ENCODE measurements around the gene ARRDC2. TPM values are rescaled to one million over a fixed set of nuclear protein-coding genes. Genes with fewer than 3 reads are reported as not detected.
"Not testable (repeated sequence)": the region's sequence is repeated elsewhere in the genome, so short reads cannot be mapped to it uniquely, and the experiment has no call there.

ARRDC2 gene
- total RNA-seq, 2 experiments from 2014 or later: 29.1 TPM

GRCh38 chr19:17977488-17977887 is 30.5 kb upstream of the ARRDC2 start:
- no peak overlapping the region for H3K4me3 Mint-ChIP-seq

DNA sequence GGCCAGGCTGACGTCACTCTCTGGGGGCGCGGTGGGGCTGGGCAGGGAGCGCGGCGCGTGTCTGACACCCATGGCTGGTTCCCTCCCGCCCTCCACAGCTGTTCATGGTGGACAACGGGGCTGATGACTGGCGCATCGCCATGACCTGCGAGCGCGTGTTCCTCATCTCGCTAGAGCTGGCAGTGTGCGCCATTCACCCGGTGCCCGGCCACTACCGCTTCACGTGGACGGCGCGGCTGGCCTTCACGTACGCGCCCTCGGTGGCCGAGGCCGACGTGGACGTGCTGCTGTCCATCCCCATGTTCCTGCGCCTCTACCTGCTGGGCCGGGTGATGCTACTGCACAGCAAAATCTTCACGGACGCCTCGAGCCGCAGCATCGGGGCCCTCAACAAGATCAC is 26.4 kb upstream of the ARRDC2 start:
- ATAC-seq: no peak
- no peak for DNase-seq
- Mint-ChIP-seq H3K9me3 (no peaks in the 10 kb centered on the region), H3K27ac (no peak overlapping the region), H3K4me3 (no peak overlapping the region), H3K4me1 (ENCODE audit: low read depth) (no peaks in the 10 kb centered on the region), H3K27me3 (peaks cover 8% of the 10 kb centered on the region), H3K36me3 (ENCODE audit: low read depth) (no peaks in the 10 kb centered on the region)
- POLR2A ChIA-PET: no interaction called here
- TF ChIP-seq, protein P1, sequence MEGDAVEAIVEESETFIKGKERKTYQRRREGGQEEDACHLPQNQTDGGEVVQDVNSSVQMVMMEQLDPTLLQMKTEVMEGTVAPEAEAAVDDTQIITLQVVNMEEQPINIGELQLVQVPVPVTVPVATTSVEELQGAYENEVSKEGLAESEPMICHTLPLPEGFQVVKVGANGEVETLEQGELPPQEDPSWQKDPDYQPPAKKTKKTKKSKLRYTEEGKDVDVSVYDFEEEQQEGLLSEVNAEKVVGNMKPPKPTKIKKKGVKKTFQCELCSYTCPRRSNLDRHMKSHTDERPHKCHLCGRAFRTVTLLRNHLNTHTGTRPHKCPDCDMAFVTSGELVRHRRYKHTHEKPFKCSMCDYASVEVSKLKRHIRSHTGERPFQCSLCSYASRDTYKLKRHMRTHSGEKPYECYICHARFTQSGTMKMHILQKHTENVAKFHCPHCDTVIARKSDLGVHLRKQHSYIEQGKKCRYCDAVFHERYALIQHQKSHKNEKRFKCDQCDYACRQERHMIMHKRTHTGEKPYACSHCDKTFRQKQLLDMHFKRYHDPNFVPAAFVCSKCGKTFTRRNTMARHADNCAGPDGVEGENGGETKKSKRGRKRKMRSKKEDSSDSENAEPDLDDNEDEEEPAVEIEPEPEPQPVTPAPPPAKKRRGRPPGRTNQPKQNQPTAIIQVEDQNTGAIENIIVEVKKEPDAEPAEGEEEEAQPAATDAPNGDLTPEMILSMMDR (IDR thresholded peaks at IDR 0.05): no peak
- intact Hi-C loops (cut with micrococcal nuclease): no loop called here
- CTCF ChIA-PET: no interaction called here

More at GRCh38 chr19:17977488-17977887, 30.5 kb upstream of the ARRDC2 start:
- TF ChIP-seq, protein P1 (IDR thresholded peaks at IDR 0.05): no peak
- ATAC-seq (no peak), DNase-seq (no peak)
- ChIA-PET POLR2A (no interaction called here), CTCF (interaction anchor here (1.3 kb wide), 1 partner anchor 37 kb away, joined by 3 read pairs; no protein-coding TSS in a partner anchor)
- no peaks in the 10 kb centered on the region for H3K36me3 Mint-ChIP-seq (ENCODE audit: low read depth)
- H3K27ac Mint-ChIP-seq: no peak overlapping the region
- no peaks in the 10 kb centered on the region for H3K9me3 Mint-ChIP-seq
- intact Hi-C loops (cut with micrococcal nuclease): no loop called here
- peaks cover 6% of the 10 kb centered on the region for H3K27me3 Mint-ChIP-seq
- no peaks in the 10 kb centered on the region for H3K4me1 Mint-ChIP-seq (ENCODE audit: low read depth)

DNA sequence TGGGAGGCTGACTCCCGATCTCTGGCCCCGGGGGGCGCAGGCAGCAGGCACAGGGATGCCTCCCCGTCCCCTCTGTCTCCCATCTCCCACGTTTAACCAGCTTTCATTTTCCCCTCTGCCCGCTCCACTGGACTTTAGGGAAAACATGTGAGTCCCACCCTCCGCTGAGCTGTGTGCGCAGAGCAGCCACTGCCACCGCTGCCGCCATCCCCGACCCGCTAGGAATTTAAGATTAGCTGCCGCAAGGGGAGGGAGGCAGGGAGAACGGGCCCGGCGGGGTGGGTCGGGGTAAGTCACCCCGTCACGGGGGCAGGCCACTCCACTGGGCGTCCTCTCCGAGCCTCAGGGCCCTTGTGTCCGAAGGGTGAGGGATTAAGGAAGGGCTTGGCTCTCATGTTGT is 25.5 kb upstream of the ARRDC2 start:
- ATAC-seq: no peak
- no peaks in the 10 kb centered on the region for H3K36me3 Mint-ChIP-seq (ENCODE audit: low read depth)
- no peaks in the 10 kb centered on the region for H3K9me3 Mint-ChIP-seq
- no peak for DNase-seq
- peaks cover 8% of the 10 kb centered on the region for H3K27me3 Mint-ChIP-seq
- H3K27ac Mint-ChIP-seq: no peak overlapping the region
- POLR2A ChIA-PET: interaction anchor here (0.5 kb wide), 1 partner anchor 73 kb away, joined by 5 read pairs; no protein-coding TSS in a partner anchor
- TF ChIP-seq, protein P1 (IDR thresholded peaks at IDR 0.05): no peak
- no peaks in the 10 kb centered on the region for H3K4me1 Mint-ChIP-seq (ENCODE audit: low read depth)
- no peak overlapping the region for H3K4me3 Mint-ChIP-seq
- CTCF ChIA-PET: no interaction called here
- intact Hi-C loops (cut with micrococcal nuclease): no loop called here

DNA sequence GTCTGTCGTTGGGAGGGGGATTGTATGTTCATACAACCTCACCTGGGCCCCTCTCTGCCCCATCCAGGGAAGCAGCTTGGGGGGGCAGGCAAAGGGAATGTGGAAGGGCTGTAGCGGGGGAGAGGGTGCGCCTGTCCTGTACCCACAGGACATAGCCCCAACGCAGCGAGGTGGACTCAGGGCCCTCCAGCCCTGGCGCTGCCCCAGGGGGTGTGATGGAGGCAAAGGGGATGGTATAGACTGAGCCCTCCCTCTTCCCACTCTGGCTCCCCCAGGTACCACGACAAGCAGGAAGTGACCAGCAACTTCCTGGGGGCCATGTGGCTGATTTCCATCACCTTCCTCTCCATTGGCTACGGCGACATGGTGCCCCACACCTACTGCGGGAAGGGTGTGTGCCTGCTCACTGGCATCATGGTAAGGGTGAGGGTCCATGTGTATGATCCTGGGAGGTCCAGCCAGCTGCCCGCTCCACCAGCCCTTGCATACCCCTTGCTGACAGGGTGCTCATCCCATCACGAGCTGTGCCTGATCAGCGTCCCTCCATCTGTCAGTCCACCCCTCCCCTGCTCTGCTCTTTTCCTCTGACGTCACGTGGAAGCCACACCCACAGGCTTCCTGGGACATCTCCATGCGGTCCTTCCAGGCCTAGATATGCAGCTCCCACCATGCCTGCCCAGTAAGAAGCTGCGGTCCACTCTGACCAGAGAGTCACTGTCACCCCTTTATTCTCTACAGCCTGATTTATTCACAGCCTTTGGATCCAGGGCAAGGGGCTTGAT is 22.7 kb upstream of the ARRDC2 start:
- Mint-ChIP-seq H3K36me3 (ENCODE audit: low read depth) (no peaks in the 10 kb centered on the region), H3K9me3 (no peaks in the 10 kb centered on the region), H3K4me3 (no peak overlapping the region), H3K4me1 (ENCODE audit: low read depth) (no peaks in the 10 kb centered on the region), H3K27ac (no peak overlapping the region), H3K27me3 (peaks cover 4% of the 10 kb centered on the region)
- no peak for DNase-seq
- TF ChIP-seq, protein P1 (IDR thresholded peaks at IDR 0.05): no peak
- intact Hi-C loops (cut with micrococcal nuclease): no loop called here
- ATAC-seq: no peak
- ChIA-PET POLR2A (interaction anchor here (0.7 kb wide), 1 partner anchor 71 kb away, joined by 3 read pairs; no protein-coding TSS in a partner anchor), CTCF (interaction anchor here (1.8 kb wide), 1 partner anchor 47 kb away, joined by 4 read pairs; no protein-coding TSS in a partner anchor)

DNA sequence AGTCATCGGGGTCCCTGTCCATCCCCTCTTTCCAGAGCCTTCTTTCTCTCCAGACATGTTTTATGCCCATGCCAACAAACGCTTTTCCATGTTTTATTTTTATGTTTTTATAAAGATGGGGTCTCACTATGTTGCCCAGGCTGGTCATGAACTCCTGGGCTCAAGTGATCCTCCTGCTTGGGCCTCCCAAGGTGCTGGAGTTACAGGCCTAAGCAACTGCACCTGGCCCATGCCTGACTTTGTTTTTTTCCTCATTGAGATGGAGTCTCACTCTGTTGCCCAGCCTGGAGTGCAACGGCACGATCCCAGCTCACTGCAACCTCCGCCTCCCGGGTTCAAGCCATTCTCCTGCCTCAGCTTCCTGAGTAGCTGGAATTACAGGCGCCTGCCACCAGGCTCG is 21.4 kb upstream of the ARRDC2 start:
- H3K27me3 Mint-ChIP-seq; DNase-seq; H3K4me3 Mint-ChIP-seq; ATAC-seq; H3K9me3 Mint-ChIP-seq; POLR2A ChIA-PET; H3K36me3 Mint-ChIP-seq (ENCODE audit: low read depth); intact Hi-C loops (cut with micrococcal nuclease); H3K4me1 Mint-ChIP-seq (ENCODE audit: low read depth); H3K27ac Mint-ChIP-seq: not testable (repeated sequence)
- CTCF ChIA-PET: interaction anchor here (1.0 kb wide), 1 partner anchor 41 kb away, joined by 4 read pairs; no protein-coding TSS in a partner anchor

Measured in activated CD8-positive, alpha-beta T cell treated with anti-CD3 and anti-CD28 coated beads for 36 hours (primary cell).